H9 (cell line): ENCODE results near the gene HDAC6. TPM values are rescaled to one million over a fixed set of nuclear protein-coding genes. Genes with fewer than 3 reads are reported as not detected.

Experiments used
- DNase-seq: peaks from one replicate; pipeline ENCODE4 v3.0.0-alpha.2; 2017
- H2AFZ ChIP-seq: one replicate; pipeline ENCODE4 v1.6.1; 2013; ENCODE audit warnings: mild to moderate bottlenecking, low read length, control low read depth, moderate library complexity
- H2AK5ac ChIP-seq: 2 replicates; pipeline ENCODE4 v1.6.1; 2013; ENCODE audit warnings: low read length, control low read depth, mixed read lengths; ENCODE audit not compliant: insufficient read length
- H2BK120ac ChIP-seq: one replicate; pipeline ENCODE4 v1.6.1; 2013; ENCODE audit warnings: low read depth, mild to moderate bottlenecking, low read length, control low read depth, inconsistent platforms; ENCODE audit not compliant: poor library complexity, severe bottlenecking
- H2BK12ac ChIP-seq: 2 replicates; pipeline ENCODE4 v1.6.1; 2013; ENCODE audit warnings: low read length, control low read depth, mixed read lengths, low read depth; ENCODE audit not compliant: insufficient read length
- H2BK15ac ChIP-seq: 2 replicates; pipeline ENCODE4 v1.6.1; 2013; ENCODE audit warnings: low read depth, low read length, control low read depth
- H2BK20ac ChIP-seq: one replicate; pipeline ENCODE4 v1.6.1; 2013; ENCODE audit warnings: low read depth, mild to moderate bottlenecking, low read length, control low read depth, inconsistent platforms; ENCODE audit not compliant: poor library complexity, severe bottlenecking
- H2BK5ac ChIP-seq: 2 replicates; pipeline ENCODE4 v1.6.1; 2013; ENCODE audit warnings: low read length, control low read depth, mixed read lengths; ENCODE audit not compliant: insufficient read length
- H3K14ac ChIP-seq: 2 replicates; pipeline ENCODE4 v1.6.1; 2013; ENCODE audit warnings: low read length, control low read depth; ENCODE audit not compliant: insufficient read depth
- H3K18ac ChIP-seq: 2 replicates; pipeline ENCODE4 v1.6.1; 2013; ENCODE audit warnings: low read depth, mild to moderate bottlenecking, mixed read lengths, low read length, control low read depth; ENCODE audit not compliant: insufficient read length
- H3K23ac ChIP-seq: 2 replicates; pipeline ENCODE4 v1.6.1; 2013; ENCODE audit warnings: low read length, control low read depth, mixed read lengths, low read depth; ENCODE audit not compliant: insufficient read length
- H3K23me2 ChIP-seq: 2 replicates; pipeline ENCODE4 v1.6.1; 2013; ENCODE audit warnings: low read depth, mild to moderate bottlenecking, mixed read lengths, low read length, control low read depth; ENCODE audit not compliant: insufficient read length, poor library complexity, severe bottlenecking
- H3K27ac ChIP-seq: 2 replicates; pipeline ENCODE4 v1.5.1; 2013; ENCODE audit warnings: low read length, control low read depth, mixed read lengths, low read depth; ENCODE audit not compliant: insufficient read length
- H3K27me3 ChIP-seq: 2 replicates; pipeline ENCODE4 v1.6.1; 2013; ENCODE audit warnings: low read length, control low read depth, inconsistent platforms; ENCODE audit not compliant: insufficient read depth
- H3K4ac ChIP-seq: 2 replicates; pipeline ENCODE4 v1.6.1; 2013; ENCODE audit warnings: low read depth, mild to moderate bottlenecking, control low read depth, inconsistent platforms, low read length, moderate library complexity
- H3K4me1 ChIP-seq: 2 replicates; pipeline ENCODE4 v1.6.1; 2013; ENCODE audit warnings: low read length, control low read depth, inconsistent platforms; ENCODE audit not compliant: insufficient read depth
- H3K4me2 ChIP-seq: 2 replicates; pipeline ENCODE4 v1.6.1; 2013; ENCODE audit warnings: low read length, control low read depth, mixed read lengths; ENCODE audit not compliant: insufficient read length, insufficient read depth
- H3K56ac ChIP-seq: 2 replicates; pipeline ENCODE4 v1.6.1; 2013; ENCODE audit warnings: low read depth, mild to moderate bottlenecking, mixed read lengths, low read length, control low read depth; ENCODE audit not compliant: insufficient read length
- H3K79me1 ChIP-seq: 2 replicates; pipeline ENCODE4 v1.6.1; 2013; ENCODE audit warnings: low read depth, mild to moderate bottlenecking, moderate library complexity, low read length, control low read depth, inconsistent platforms; ENCODE audit not compliant: insufficient read depth, poor library complexity, severe bottlenecking
- H3K79me2 ChIP-seq: 2 replicates; pipeline ENCODE4 v1.6.1; 2013; ENCODE audit warnings: low read length, control low read depth, inconsistent platforms; ENCODE audit not compliant: insufficient read depth
- H3K9ac ChIP-seq: 2 replicates; pipeline ENCODE4 v1.6.1; 2013; ENCODE audit warnings: low read length, control low read depth, mixed read lengths; ENCODE audit not compliant: insufficient read length; ENCODE audit errors: extremely low read depth
- H3K9me3 ChIP-seq: one replicate; pipeline ENCODE4 v1.6.1; 2013; ENCODE audit warnings: low read depth, low read length, inconsistent platforms; ENCODE audit not compliant: control insufficient read depth
- H3T11ph ChIP-seq: one replicate; pipeline ENCODE4 v1.6.1; 2013; ENCODE audit warnings: mild to moderate bottlenecking, low read length, control low read depth, inconsistent platforms
- H4K20me1 ChIP-seq: one replicate; pipeline ENCODE4 v1.6.1; 2013; ENCODE audit not compliant: control insufficient read depth, insufficient read length, insufficient read depth
- H4K5ac ChIP-seq: 2 replicates; pipeline ENCODE4 v1.6.1; 2013; ENCODE audit warnings: low read depth, mild to moderate bottlenecking, mixed read lengths, low read length, control low read depth; ENCODE audit not compliant: insufficient read length
- H4K8ac ChIP-seq: replicated peaks from 2 replicates; pipeline ENCODE4 v1.6.1; 2013; ENCODE audit warnings: low read length, control low read depth, mixed read lengths, low read depth; ENCODE audit not compliant: insufficient read length
- H4K91ac ChIP-seq: 2 replicates; pipeline ENCODE4 v1.6.1; 2013; ENCODE audit warnings: low read depth, mild to moderate bottlenecking, moderate library complexity, mixed read lengths, low read length, control low read depth; ENCODE audit not compliant: insufficient read length
- H3K27ac Mint-ChIP-seq, 3 experiments: 2 replicates in 2 of 3; 3 replicates in 1 of 3; pipeline ENCODE4 v1.8.0; 2020 to 2021; ENCODE audit warnings: mixed read lengths in 3 of 3, mild to moderate bottlenecking in 1 of 3, moderate library complexity in 1 of 3
- H3K27me3 Mint-ChIP-seq: 2 replicates; pipeline ENCODE4 v1.8.0; 2021; ENCODE audit warnings: low read depth, mild to moderate bottlenecking, moderate library complexity, mixed read lengths
- H3K36me3 Mint-ChIP-seq, 3 experiments: 2 replicates in 2 of 3; 3 replicates in 1 of 3; pipeline ENCODE4 v1.8.0; 2020 to 2021; ENCODE audit warnings: low read depth in 3 of 3, mixed read lengths in 3 of 3; ENCODE audit not compliant: insufficient read depth in 1 of 3
- H3K4me1 Mint-ChIP-seq, 2 experiments: 2 replicates each; pipeline ENCODE4 v1.8.0; 2020; ENCODE audit warnings: mixed read lengths in 2 of 2
- H3K4me3 Mint-ChIP-seq, 2 experiments: 2 replicates in 1 of 2; 3 replicates in 1 of 2; pipeline ENCODE4 v1.8.0; 2020 to 2021; ENCODE audit warnings: mild to moderate bottlenecking in 2 of 2, mixed read lengths in 2 of 2, moderate library complexity in 1 of 2
- H3K9me3 Mint-ChIP-seq, 2 experiments: 2 replicates in 1 of 2; 3 replicates in 1 of 2; pipeline ENCODE4 v1.8.0; 2020; ENCODE audit warnings: mild to moderate bottlenecking in 2 of 2, mixed read lengths in 2 of 2, moderate library complexity in 1 of 2
- CTCF ChIP-seq: fragments of 200-600 bp; sonication (generic); conservative IDR thresholded peaks from 3 replicates; pipeline ENCODE4 v1.8.0; 2021; ENCODE audit warnings: antibody characterized with exemption, mild to moderate bottlenecking
- WGBS: extraction: QIAGEN DNeasy Blood & Tissue Kit; methylation state at CpG from one replicate; pipeline ENCODE4 v1.1.7; 2013; ENCODE audit warnings: missing lambda C conversion rate, low lambda C conversion rate, mixed read lengths; ENCODE audit not compliant: insufficient read length; ENCODE audit errors: extremely low coverage; 5-methylcytosine and 5-hydroxymethylcytosine counted together
- total RNA-seq: library from RNA; stranded (reverse); gene quantifications from 2 replicates; pipeline ENCODE4 v1.2.1, GENCODE V29; 2021

Gene HDAC6
- total RNA-seq, 1 experiment from 2014 or later = 52.8 TPM

- H2BK12ac ChIP-seq = no peak overlapping the region
- H3K56ac ChIP-seq = no peak overlapping the region
- no peaks in the 10 kb centered on the region for H3K4me1 ChIP-seq
- H4K8ac ChIP-seq = no peak overlapping the region
- no peaks in the 10 kb centered on the region for H3K27me3 ChIP-seq
- H3K4me2 ChIP-seq = peak overlapping the region; percentile 60
- Mint-ChIP-seq H3K27ac (peak overlapping the region; percentile 99 to 100 (median 99); a peak in 6 of 7 replicates), H3K4me1 (peaks cover 5 to 12% of the 10 kb centered on the region in 2 experiments), H3K36me3 (peaks cover 23 to 39% (median 38%) of the 10 kb centered on the region in 3 experiments), H3K4me3 (peak overlapping the region; percentile 88 to 95), H3K9me3 (peaks cover 71 to 73% of the 10 kb centered on the region in 2 experiments), H3K27me3 (no peaks in the 10 kb centered on the region)
- no peak overlapping the region for H3K23ac ChIP-seq
- no peak overlapping the region for H2AFZ ChIP-seq
- no peak overlapping the region for H2BK15ac ChIP-seq
- H2BK5ac ChIP-seq = no peak overlapping the region
- no peak overlapping the region for H3K14ac ChIP-seq
- H4K91ac ChIP-seq = no peak overlapping the region
- no peak overlapping the region for H3K9ac ChIP-seq
- peaks cover 3% of the 10 kb centered on the region for H3K23me2 ChIP-seq
- no peaks in the 10 kb centered on the region for H3K79me2 ChIP-seq
- no peaks in the 10 kb centered on the region for H3K9me3 ChIP-seq
- no peak overlapping the region for H3K27ac ChIP-seq
- no peak overlapping the region for H2BK20ac ChIP-seq
- H3T11ph ChIP-seq = no peak overlapping the region
- no peak overlapping the region for H2BK120ac ChIP-seq
- H4K5ac ChIP-seq = no peak overlapping the region
- no peak overlapping the region for H3K4ac ChIP-seq
- no peaks in the 10 kb centered on the region for H3K79me1 ChIP-seq
- no peaks in the 10 kb centered on the region for H4K20me1 ChIP-seq
- no peak for DNase-seq
- TF ChIP-seq CTCF = no peak
- H2AK5ac ChIP-seq = no peak overlapping the region
- no peak overlapping the region for H3K18ac ChIP-seq
- WGBS = no CpG with 5 or more reads among the region's 4 CpGs
Observed at GRCh38 chrX:48802905-48803200, 986 bp downstream of the HDAC6 start.
